Stimulated activated CD8-positive, alpha-beta memory T cell treated with anti-CD3 and anti-CD28 coated beads, Interleukin-7, amount 100 ng/mL, for 1 hour (primary cell): ENCODE results near the gene HNRNPAB.
"Not testable (repeated sequence)": the region's sequence is repeated elsewhere in the genome, so short reads cannot be mapped to it uniquely, and the experiment has no call there.

Source experiments
- DNase-seq, 2 donors: peaks; one replicate each; pipeline ENCODE4 v3.0.0-alpha.2; 2020; ENCODE audit warnings: low read depth in 2 of 2

The HNRNPAB gene

GRCh38 chr5:178244576-178244975, 40.2 kb downstream of the HNRNPAB start:
- DNase-seq = no peak

GRCh38 chr5:178245389-178245788, 41.1 kb downstream of the HNRNPAB start:
- DNase-seq = no peak

GRCh38 chr5:178246624-178247279, 42.4 kb downstream of the HNRNPAB start:
- no peak for DNase-seq

- DNase-seq = no peak
These were observed 43.4 kb downstream of the HNRNPAB start for GRCh38 chr5:178247481-178248456.

GRCh38 chr5:178248750-178249149, 44.4 kb downstream of the HNRNPAB start:
- no peak for DNase-seq

GRCh38 chr5:178249191-178249989, 45.1 kb downstream of the HNRNPAB start:
- no peak for DNase-seq

GRCh38 chr5:178250263-178250662, 45.9 kb downstream of the HNRNPAB start:
- DNase-seq = no peak

GRCh38 chr5:178252258-178252657, 47.9 kb downstream of the HNRNPAB start:
- no peak for DNase-seq

GRCh38 chr5:178253632-178254031, 49.3 kb downstream of the HNRNPAB start:
- not testable (repeated sequence) for DNase-seq

- no peak for DNase-seq
These were observed 52.4 kb downstream of the HNRNPAB start for GRCh38 chr5:178256746-178257145.

- DNase-seq = no peak
These were observed 53.3 kb downstream of the HNRNPAB start for GRCh38 chr5:178257650-178258049.

- no peak for DNase-seq
These were observed 55.5 kb downstream of the HNRNPAB start for GRCh38 chr5:178259623-178260536.
